ENCODE data around the gene CEP95.
"Not testable (repeated sequence)": the region's sequence is repeated elsewhere in the genome, so short reads cannot be mapped to it uniquely, and the experiment has no call there.

The CEP95 gene

DNA sequence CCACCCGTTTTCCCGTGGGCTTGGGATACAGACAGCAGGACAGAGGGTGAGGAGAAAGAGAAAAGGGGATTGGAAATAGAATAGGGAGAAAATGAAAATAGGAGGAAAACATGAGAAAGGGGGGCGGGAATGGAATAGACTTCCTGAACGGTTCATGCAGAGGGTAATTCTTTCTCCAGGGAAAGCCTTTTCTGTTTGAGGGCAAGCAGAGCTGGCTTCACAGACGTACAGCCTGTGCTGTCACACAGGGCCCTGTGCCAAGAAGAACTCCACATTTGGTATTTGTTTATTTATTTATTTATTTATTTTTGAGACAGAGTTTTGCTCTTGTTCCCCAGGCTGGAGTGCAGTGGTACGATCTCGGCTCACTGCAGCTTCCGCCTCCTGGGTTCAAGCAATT is 45.8 kb upstream of the CEP95 start:
- Histone ChIP-seq H3K27ac (ENCODE audit: low read depth, low read length) (no peak overlapping the region), H3K56ac (ENCODE audit: low read length) (no peak overlapping the region), H3K79me2 (ENCODE audit: control insufficient read depth, insufficient read depth, low read length) (no peaks in the 10 kb centered on the region), H2BK5ac (ENCODE audit: low read length) (no peak overlapping the region), H3K4me3 (ENCODE audit: low read length) (no peak overlapping the region), H4K5ac (ENCODE audit: low read length) (no peak overlapping the region), H3K4me1 (ENCODE audit: control insufficient read depth, low read depth, low read length) (no peaks in the 10 kb centered on the region), H3K23ac (ENCODE audit: low read length) (no peak overlapping the region), H3K4me2 (ENCODE audit: low read length) (no peak overlapping the region), H3K18ac (ENCODE audit: low read length) (no peak overlapping the region), H2BK15ac (replicated peaks; ENCODE audit: low read depth) (no peak overlapping the region), H2BK120ac (ENCODE audit: low read depth, low read length) (no peak overlapping the region), H2AK5ac (ENCODE audit: low read length) (no peak overlapping the region), H3K4ac (ENCODE audit: low read depth, low read length) (no peak overlapping the region), H3K36me3 (ENCODE audit: control insufficient read depth, insufficient read depth, low read length) (no peaks in the 10 kb centered on the region), H4K8ac (ENCODE audit: low read depth, low read length) (no peak overlapping the region), H3K27me3 (ENCODE audit: insufficient read depth, low read length, poor library complexity) (no peaks in the 10 kb centered on the region), H3K9ac (ENCODE audit: low read length) (no peak overlapping the region), H3K79me1 (ENCODE audit: low read length) (no peaks in the 10 kb centered on the region)
- WGBS (ENCODE audit: extremely low coverage, insufficient coverage, low lambda C conversion rate) = 100% methylated on average over 1 of the region's 8 CpGs
- no peak for DNase-seq

DNA sequence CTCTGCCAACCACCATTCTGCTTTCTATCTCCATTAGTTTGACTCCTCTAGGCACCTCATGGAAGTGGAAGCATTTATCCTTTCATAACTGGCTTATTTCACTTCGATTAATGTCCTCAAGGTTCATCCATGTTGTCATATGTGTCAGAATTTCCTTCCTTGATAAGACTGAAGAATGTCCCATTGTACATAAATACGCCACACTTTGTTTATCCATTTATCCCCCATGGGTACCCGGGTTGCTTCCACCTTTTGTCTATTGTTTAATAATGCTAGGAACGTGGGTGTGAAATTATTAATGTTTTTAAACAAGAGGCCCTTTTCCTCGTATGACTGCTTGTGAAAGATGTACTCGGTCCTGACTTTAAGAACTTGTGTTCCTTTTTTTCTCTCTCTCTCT is 45.0 kb upstream of the CEP95 start:
- Histone ChIP-seq H3K4ac (ENCODE audit: low read depth, low read length) (no peak overlapping the region), H3K27ac (ENCODE audit: low read depth, low read length) (no peak overlapping the region), H3K23ac (ENCODE audit: low read length) (no peak overlapping the region), H3K79me2 (ENCODE audit: control insufficient read depth, insufficient read depth, low read length) (no peaks in the 10 kb centered on the region), H3K4me2 (ENCODE audit: low read length) (no peak overlapping the region), H3K56ac (ENCODE audit: low read length) (no peak overlapping the region), H2AK5ac (ENCODE audit: low read length) (no peak overlapping the region), H3K27me3 (ENCODE audit: insufficient read depth, low read length, poor library complexity) (no peaks in the 10 kb centered on the region), H3K36me3 (ENCODE audit: control insufficient read depth, insufficient read depth, low read length) (no peaks in the 10 kb centered on the region), H3K4me3 (ENCODE audit: low read length) (no peak overlapping the region), H4K5ac (ENCODE audit: low read length) (no peak overlapping the region), H2BK5ac (ENCODE audit: low read length) (no peak overlapping the region), H3K4me1 (ENCODE audit: control insufficient read depth, low read depth, low read length) (no peaks in the 10 kb centered on the region), H4K8ac (ENCODE audit: low read depth, low read length) (no peak overlapping the region), H3K79me1 (ENCODE audit: low read length) (no peaks in the 10 kb centered on the region), H2BK120ac (ENCODE audit: low read depth, low read length) (no peak overlapping the region), H3K18ac (ENCODE audit: low read length) (no peak overlapping the region), H3K9ac (ENCODE audit: low read length) (no peak overlapping the region), H2BK15ac (replicated peaks; ENCODE audit: low read depth) (no peak overlapping the region)
- no CpG with 5 or more reads among the region's 6 CpGs for WGBS (ENCODE audit: extremely low coverage, insufficient coverage, low lambda C conversion rate)
- DNase-seq = no peak

DNA sequence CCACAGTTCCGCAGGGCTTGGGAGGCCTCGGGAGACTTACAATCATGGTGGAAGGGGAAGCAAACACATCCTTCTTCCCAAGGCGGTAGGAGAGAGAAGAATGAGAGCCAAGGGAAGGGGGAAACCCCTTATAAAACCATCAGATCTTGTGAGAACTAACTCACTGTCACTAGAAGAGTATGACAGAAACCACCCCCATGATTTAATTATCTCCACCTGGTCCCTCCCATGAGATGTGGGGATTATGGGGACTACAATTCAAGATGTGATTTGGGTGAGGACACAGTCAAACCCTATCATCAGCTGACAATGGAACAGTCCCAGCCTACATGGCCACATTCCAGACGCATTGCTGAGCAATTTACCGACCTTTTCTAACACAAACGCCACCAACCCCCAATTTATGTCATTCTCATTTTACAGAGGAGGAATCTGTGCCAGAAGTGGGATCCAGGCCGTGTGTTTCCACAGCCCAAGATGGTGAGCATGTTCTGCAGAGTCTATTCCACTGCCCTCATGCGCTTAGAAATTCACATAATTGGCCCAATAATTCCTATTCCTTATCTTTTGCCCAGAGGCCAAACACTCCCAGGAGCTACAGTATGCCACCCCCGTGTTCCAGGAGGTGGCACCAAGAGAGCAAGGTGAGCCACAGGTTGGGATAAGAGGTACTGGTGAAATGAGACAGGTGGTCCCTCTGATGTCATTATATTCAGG is 40.6 kb upstream of the CEP95 start:
- Histone ChIP-seq H4K8ac (ENCODE audit: low read depth, low read length) (no peak overlapping the region), H4K5ac (ENCODE audit: low read length) (no peak overlapping the region), H3K4me1 (ENCODE audit: control insufficient read depth, low read depth, low read length) (peaks cover 5% of the 10 kb centered on the region), H3K18ac (ENCODE audit: low read length) (no peak overlapping the region), H2BK120ac (ENCODE audit: low read depth, low read length) (no peak overlapping the region), H3K4me3 (ENCODE audit: low read length) (no peak overlapping the region), H3K56ac (ENCODE audit: low read length) (no peak overlapping the region), H2AK5ac (ENCODE audit: low read length) (no peak overlapping the region), H3K23ac (ENCODE audit: low read length) (no peak overlapping the region), H3K79me1 (ENCODE audit: low read length) (no peaks in the 10 kb centered on the region), H3K79me2 (ENCODE audit: control insufficient read depth, insufficient read depth, low read length) (no peaks in the 10 kb centered on the region), H3K4ac (ENCODE audit: low read depth, low read length) (no peak overlapping the region), H3K4me2 (ENCODE audit: low read length) (no peak overlapping the region), H3K36me3 (ENCODE audit: control insufficient read depth, insufficient read depth, low read length) (no peaks in the 10 kb centered on the region), H2BK5ac (ENCODE audit: low read length) (no peak overlapping the region), H3K27ac (ENCODE audit: low read depth, low read length) (no peak overlapping the region), H3K27me3 (ENCODE audit: insufficient read depth, low read length, poor library complexity) (no peaks in the 10 kb centered on the region), H3K9ac (ENCODE audit: low read length) (no peak overlapping the region), H2BK15ac (replicated peaks; ENCODE audit: low read depth) (no peak overlapping the region)
- no CpG with 5 or more reads among the region's 9 CpGs for WGBS (ENCODE audit: extremely low coverage, insufficient coverage, low lambda C conversion rate)
- peak; percentile 38 for DNase-seq

DNA sequence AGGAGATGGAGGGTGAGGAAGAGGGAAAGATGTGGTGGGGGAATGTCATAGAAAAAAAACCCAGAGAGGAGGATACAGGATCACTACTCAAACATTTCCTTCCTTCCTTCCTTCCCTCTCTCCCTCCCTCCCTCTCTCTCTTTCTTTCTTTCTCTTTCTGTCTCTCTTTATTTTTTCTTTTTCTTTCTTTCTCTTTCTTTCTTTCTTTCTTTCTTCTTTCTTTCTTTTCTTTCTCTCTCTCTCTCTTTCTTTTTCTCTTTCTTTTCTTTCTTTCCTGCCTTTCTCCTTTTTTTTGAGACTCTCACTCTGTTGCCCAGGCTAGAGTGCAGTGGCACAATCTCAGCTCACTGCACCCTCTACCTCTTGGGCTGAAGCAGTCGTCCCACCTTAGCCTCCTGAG is 39.9 kb upstream of the CEP95 start:
- WGBS (ENCODE audit: extremely low coverage, insufficient coverage, low lambda C conversion rate) = no CpG with 5 or more reads among the region's 1 CpG
- H4K5ac ChIP-seq (ENCODE audit: low read length); H3K79me1 ChIP-seq (ENCODE audit: low read length); H3K4ac ChIP-seq (ENCODE audit: low read depth, low read length); H2BK15ac ChIP-seq (replicated peaks; ENCODE audit: low read depth); H3K4me3 ChIP-seq (ENCODE audit: low read length); H3K27me3 ChIP-seq (ENCODE audit: insufficient read depth, low read length, poor library complexity); H3K23ac ChIP-seq (ENCODE audit: low read length); H2BK5ac ChIP-seq (ENCODE audit: low read length); H3K79me2 ChIP-seq (ENCODE audit: control insufficient read depth, insufficient read depth, low read length); H3K56ac ChIP-seq (ENCODE audit: low read length); H2AK5ac ChIP-seq (ENCODE audit: low read length); H3K18ac ChIP-seq (ENCODE audit: low read length); H3K36me3 ChIP-seq (ENCODE audit: control insufficient read depth, insufficient read depth, low read length); H2BK120ac ChIP-seq (ENCODE audit: low read depth, low read length); H3K27ac ChIP-seq (ENCODE audit: low read depth, low read length); H4K8ac ChIP-seq (ENCODE audit: low read depth, low read length); H3K4me1 ChIP-seq (ENCODE audit: control insufficient read depth, low read depth, low read length); H3K4me2 ChIP-seq (ENCODE audit: low read length); H3K9ac ChIP-seq (ENCODE audit: low read length); DNase-seq: not testable (repeated sequence)

DNA sequence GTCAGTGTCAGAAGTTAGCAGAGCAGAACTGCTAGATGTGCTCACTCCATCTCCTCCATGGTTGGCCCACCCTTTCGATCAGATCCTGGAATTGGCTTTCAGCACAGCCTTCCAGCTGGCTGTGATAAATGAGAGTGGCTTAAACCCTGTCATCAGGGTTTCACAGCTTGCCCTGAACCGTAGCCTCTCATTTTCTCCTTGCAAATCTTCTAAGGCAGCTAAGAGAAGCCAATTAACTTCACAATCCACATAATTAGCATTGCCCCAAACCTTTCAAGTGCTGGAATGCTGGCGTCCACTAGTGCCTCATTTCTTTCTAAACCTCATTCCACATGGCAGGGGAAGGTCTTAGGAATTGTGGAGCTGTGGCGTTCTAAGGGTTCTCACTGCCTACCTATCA is 36.2 kb upstream of the CEP95 start:
- WGBS (ENCODE audit: extremely low coverage, insufficient coverage, low lambda C conversion rate) = no CpG with 5 or more reads among the region's 4 CpGs
- H3K18ac ChIP-seq (ENCODE audit: low read length) = peak overlapping the region; percentile 11
- no peak overlapping the region for H3K56ac ChIP-seq (ENCODE audit: low read length)
- H3K23ac ChIP-seq (ENCODE audit: low read length) = no peak overlapping the region
- H4K8ac ChIP-seq (ENCODE audit: low read depth, low read length) = no peak overlapping the region
- peak; percentile 81 for DNase-seq
- H3K79me2 ChIP-seq (ENCODE audit: control insufficient read depth, insufficient read depth, low read length) = no peaks in the 10 kb centered on the region
- no peak overlapping the region for H3K4me2 ChIP-seq (ENCODE audit: low read length)
- H3K4me3 ChIP-seq (ENCODE audit: low read length) = no peak overlapping the region
- no peaks in the 10 kb centered on the region for H3K79me1 ChIP-seq (ENCODE audit: low read length)
- no peaks in the 10 kb centered on the region for H3K27me3 ChIP-seq (ENCODE audit: insufficient read depth, low read length, poor library complexity)
- no peak overlapping the region for H2BK5ac ChIP-seq (ENCODE audit: low read length)
- H2AK5ac ChIP-seq (ENCODE audit: low read length) = no peak overlapping the region
- H3K4me1 ChIP-seq (ENCODE audit: control insufficient read depth, low read depth, low read length) = peaks cover 7% of the 10 kb centered on the region
- H3K36me3 ChIP-seq (ENCODE audit: control insufficient read depth, insufficient read depth, low read length) = no peaks in the 10 kb centered on the region
- H3K27ac ChIP-seq (ENCODE audit: low read depth, low read length) = no peak overlapping the region
- no peak overlapping the region for H2BK15ac ChIP-seq (replicated peaks; ENCODE audit: low read depth)
- no peak overlapping the region for H4K5ac ChIP-seq (ENCODE audit: low read length)
- no peak overlapping the region for H3K4ac ChIP-seq (ENCODE audit: low read depth, low read length)
- H3K9ac ChIP-seq (ENCODE audit: low read length) = no peak overlapping the region
- no peak overlapping the region for H2BK120ac ChIP-seq (ENCODE audit: low read depth, low read length)

DNA sequence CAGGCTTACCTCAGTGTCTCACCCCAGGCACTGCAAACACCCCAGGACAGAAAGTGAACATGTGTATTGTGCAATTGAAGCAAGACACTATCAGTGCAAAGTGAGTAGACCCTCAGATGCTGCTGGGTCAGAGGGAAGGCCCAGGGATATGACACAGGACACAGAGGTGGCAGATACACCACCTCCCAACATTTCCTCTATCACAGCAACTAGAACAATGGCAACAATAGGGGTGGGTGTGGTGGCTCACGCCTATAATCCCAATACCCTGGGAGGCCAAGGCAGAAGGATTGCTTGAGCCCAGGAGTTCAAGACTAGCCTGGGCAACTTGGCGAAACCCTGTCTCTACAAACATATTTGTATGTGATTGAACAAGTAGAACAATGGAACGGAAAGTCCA is 35.3 kb upstream of the CEP95 start:
- Histone ChIP-seq H3K79me2 (ENCODE audit: control insufficient read depth, insufficient read depth, low read length) (no peaks in the 10 kb centered on the region), H2BK120ac (ENCODE audit: low read depth, low read length) (no peak overlapping the region), H3K79me1 (ENCODE audit: low read length) (no peaks in the 10 kb centered on the region), H3K23ac (ENCODE audit: low read length) (no peak overlapping the region), H2BK15ac (replicated peaks; ENCODE audit: low read depth) (no peak overlapping the region), H2BK5ac (ENCODE audit: low read length) (no peak overlapping the region), H3K56ac (ENCODE audit: low read length) (no peak overlapping the region), H4K8ac (ENCODE audit: low read depth, low read length) (no peak overlapping the region), H2AK5ac (ENCODE audit: low read length) (no peak overlapping the region), H3K4me2 (ENCODE audit: low read length) (no peak overlapping the region), H3K9ac (ENCODE audit: low read length) (no peak overlapping the region), H3K27ac (ENCODE audit: low read depth, low read length) (no peak overlapping the region), H3K4me1 (ENCODE audit: control insufficient read depth, low read depth, low read length) (peaks cover 7% of the 10 kb centered on the region), H3K4ac (ENCODE audit: low read depth, low read length) (no peak overlapping the region), H3K36me3 (ENCODE audit: control insufficient read depth, insufficient read depth, low read length) (no peaks in the 10 kb centered on the region), H4K5ac (ENCODE audit: low read length) (no peak overlapping the region), H3K4me3 (ENCODE audit: low read length) (no peak overlapping the region), H3K18ac (ENCODE audit: low read length) (no peak overlapping the region), H3K27me3 (ENCODE audit: insufficient read depth, low read length, poor library complexity) (no peaks in the 10 kb centered on the region)
- no CpG with 5 or more reads among the region's 3 CpGs for WGBS (ENCODE audit: extremely low coverage, insufficient coverage, low lambda C conversion rate)
- DNase-seq = peak; percentile 53

Data from mesendoderm (in vitro differentiated cells).